Suprapubic skin (tissue), 4 donors: ENCODE measurements around the gene ANOS1. TPM values are rescaled to one million over a fixed set of nuclear protein-coding genes. Genes with fewer than 3 reads are reported as not detected.

Source experiments
- DNase-seq, 2 donors: peaks; one replicate each; pipeline ENCODE4 v3.0.0-alpha.2; 2019; ENCODE audit warnings: low spot score in 2 of 2
- H3K27ac ChIP-seq: fragments of 200-600 bp; sonication (generic); one replicate; pipeline ENCODE4 v1.5.1; 2019
- H3K27me3 ChIP-seq: fragments of 200-600 bp; sonication (generic); one replicate; pipeline ENCODE4 v1.5.1; 2019
- H3K36me3 ChIP-seq: fragments of 200-600 bp; sonication (generic); one replicate; pipeline ENCODE4 v1.5.1; 2019
- H3K4me1 ChIP-seq: fragments of 200-600 bp; sonication (generic); one replicate; pipeline ENCODE4 v1.5.1; 2019
- H3K4me3 ChIP-seq: fragments of 200-600 bp; sonication (generic); one replicate; pipeline ENCODE4 v1.5.1; 2019; ENCODE audit warnings: mild to moderate bottlenecking
- H3K9me3 ChIP-seq: fragments of 200-600 bp; sonication (generic); one replicate; pipeline ENCODE4 v1.5.1; 2019
- EP300 ChIP-seq: sonication (generic); formaldehyde crosslinking; IDR thresholded peaks from one replicate; pipeline ENCODE4 v1.6.1; 2017; ENCODE audit warnings: antibody characterized with exemption
- POLR2A ChIP-seq, 2 donors: fragments of 450-650 bp; IDR thresholded peaks; one replicate each; pipeline ENCODE4 v1.6.1; 2017; ENCODE audit warnings: antibody characterized with exemption in 2 of 2, mild to moderate bottlenecking in 2 of 2, moderate library complexity in 2 of 2
- POLR2AphosphoS5 ChIP-seq, 3 donors: sonication (generic); formaldehyde crosslinking; IDR thresholded peaks; one replicate each; pipeline ENCODE4 v1.6.1; 2017; ENCODE audit warnings: antibody characterized with exemption in 3 of 3
- WGBS: methylation state at CpG from one replicate; pipeline ENCODE4 v1.1.5; 2018; 5-methylcytosine and 5-hydroxymethylcytosine counted together
- total RNA-seq, 4 donors: library from RNA; depleted of rRNA; stranded (reverse); fragments of >200 nt; gene quantifications; one replicate each; pipeline ENCODE4 v1.1.0, GENCODE V29; 2016
- TF ChIP-seq, protein P1 (sequence below), 2 donors: fragments of 200-600 bp in 1 of 2; fragments of 450-650 bp in 1 of 2; sonication (generic) in 1 of 2; IDR thresholded peaks; one replicate each; pipeline ENCODE4 v1.5.1; 2016 to 2019; ENCODE audit warnings: antibody characterized with exemption in 2 of 2, mild to moderate bottlenecking in 1 of 2, moderate library complexity in 1 of 2

ANOS1 gene
- total RNA-seq, 4 donors from 2014 or later = 3.8 to 9.7 (median 5.7) TPM

DNA sequence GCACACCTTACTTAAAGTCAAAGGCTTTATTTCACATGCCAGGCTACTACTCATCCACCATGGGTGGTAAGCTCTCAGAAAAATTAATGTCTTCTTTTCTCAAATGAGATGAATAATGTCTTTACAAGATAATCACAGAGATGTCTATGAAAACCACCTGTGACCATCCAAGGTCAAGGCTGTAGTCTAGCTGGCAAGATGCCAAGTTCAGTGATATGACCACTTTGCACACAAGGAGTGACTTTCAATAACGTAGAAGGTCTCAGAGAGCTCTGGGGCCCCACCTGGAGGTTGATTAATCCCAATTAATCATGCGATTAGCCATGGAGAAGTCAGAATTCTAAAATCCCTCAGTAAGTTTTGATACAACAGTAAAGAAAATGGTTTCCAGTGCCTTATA is 20.5 kb downstream of the ANOS1 start:
- Histone ChIP-seq H3K27ac (no peak overlapping the region), H3K4me3 (no peak overlapping the region), H3K27me3 (no peaks in the 10 kb centered on the region), H3K4me1 (no peaks in the 10 kb centered on the region), H3K9me3 (no peaks in the 10 kb centered on the region), H3K36me3 (no peaks in the 10 kb centered on the region)
- WGBS = 65% methylated on average over 2 of the region's 2 CpGs
- DNase-seq = no peak
- no peak for TF ChIP-seq POLR2A (IDR thresholded peaks at IDR 0.05)
- no peak for TF ChIP-seq EP300
- TF ChIP-seq, protein P1, sequence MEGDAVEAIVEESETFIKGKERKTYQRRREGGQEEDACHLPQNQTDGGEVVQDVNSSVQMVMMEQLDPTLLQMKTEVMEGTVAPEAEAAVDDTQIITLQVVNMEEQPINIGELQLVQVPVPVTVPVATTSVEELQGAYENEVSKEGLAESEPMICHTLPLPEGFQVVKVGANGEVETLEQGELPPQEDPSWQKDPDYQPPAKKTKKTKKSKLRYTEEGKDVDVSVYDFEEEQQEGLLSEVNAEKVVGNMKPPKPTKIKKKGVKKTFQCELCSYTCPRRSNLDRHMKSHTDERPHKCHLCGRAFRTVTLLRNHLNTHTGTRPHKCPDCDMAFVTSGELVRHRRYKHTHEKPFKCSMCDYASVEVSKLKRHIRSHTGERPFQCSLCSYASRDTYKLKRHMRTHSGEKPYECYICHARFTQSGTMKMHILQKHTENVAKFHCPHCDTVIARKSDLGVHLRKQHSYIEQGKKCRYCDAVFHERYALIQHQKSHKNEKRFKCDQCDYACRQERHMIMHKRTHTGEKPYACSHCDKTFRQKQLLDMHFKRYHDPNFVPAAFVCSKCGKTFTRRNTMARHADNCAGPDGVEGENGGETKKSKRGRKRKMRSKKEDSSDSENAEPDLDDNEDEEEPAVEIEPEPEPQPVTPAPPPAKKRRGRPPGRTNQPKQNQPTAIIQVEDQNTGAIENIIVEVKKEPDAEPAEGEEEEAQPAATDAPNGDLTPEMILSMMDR (IDR thresholded peaks at IDR 0.05) = no peak
- no peak for TF ChIP-seq POLR2AphosphoS5 (IDR thresholded peaks at IDR 0.05)

DNA sequence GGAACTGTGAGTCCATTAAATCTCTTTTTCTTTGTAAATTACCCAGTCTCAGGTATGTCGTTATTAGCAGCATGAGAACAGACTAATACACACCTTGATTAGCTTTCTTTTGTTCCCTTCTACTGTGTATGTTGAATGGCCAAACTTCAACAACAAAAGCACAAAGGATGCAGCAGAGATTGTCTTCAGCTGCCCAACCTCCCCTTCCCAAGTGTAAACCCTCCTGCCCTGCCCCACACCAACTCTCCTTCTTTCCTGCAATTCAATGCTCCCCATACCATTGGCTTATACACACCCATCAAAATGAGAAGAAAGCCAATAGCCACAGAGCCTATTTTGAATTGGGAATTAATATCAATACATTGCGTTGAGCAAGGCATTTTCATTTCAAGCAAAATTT is 27.8 kb downstream of the ANOS1 start:
- H3K27me3 ChIP-seq = no peaks in the 10 kb centered on the region
- 84% methylated on average over 2 of the region's 2 CpGs for WGBS
- H3K4me1 ChIP-seq = no peaks in the 10 kb centered on the region
- TF ChIP-seq POLR2AphosphoS5 (IDR thresholded peaks at IDR 0.05) (no peak), POLR2A (IDR thresholded peaks at IDR 0.05) (no peak), EP300 (no peak)
- TF ChIP-seq, protein P1 (IDR thresholded peaks at IDR 0.05) = no peak
- H3K27ac ChIP-seq = no peak overlapping the region
- no peaks in the 10 kb centered on the region for H3K36me3 ChIP-seq
- DNase-seq = no peak
- no peaks in the 10 kb centered on the region for H3K9me3 ChIP-seq
- no peak overlapping the region for H3K4me3 ChIP-seq

DNA sequence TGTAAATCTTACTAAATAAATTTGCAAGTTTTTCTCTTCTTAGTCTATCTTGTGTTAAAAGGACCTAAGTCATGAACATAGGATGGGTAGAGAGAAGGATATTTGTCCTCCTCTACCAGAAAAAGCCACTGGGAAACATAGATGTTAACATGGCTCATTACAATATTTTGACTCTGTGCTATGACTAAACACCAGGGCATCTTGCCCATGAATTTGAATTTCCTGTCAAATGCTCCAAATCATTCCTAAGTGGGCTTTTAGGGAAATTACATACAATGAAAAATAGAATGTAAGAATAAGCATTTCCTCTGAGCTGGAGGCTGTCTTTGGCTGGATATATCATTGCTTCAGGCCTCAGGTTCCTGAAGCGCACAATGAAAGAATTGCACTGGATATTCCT is 39.1 kb downstream of the ANOS1 start:
- no peaks in the 10 kb centered on the region for H3K4me1 ChIP-seq
- no peak for DNase-seq
- no peaks in the 10 kb centered on the region for H3K27me3 ChIP-seq
- no peak for TF ChIP-seq POLR2AphosphoS5 (IDR thresholded peaks at IDR 0.05)
- TF ChIP-seq, protein P1 (IDR thresholded peaks at IDR 0.05) = no peak
- no peak for TF ChIP-seq EP300
- no peak for TF ChIP-seq POLR2A (IDR thresholded peaks at IDR 0.05)
- H3K36me3 ChIP-seq = no peaks in the 10 kb centered on the region
- WGBS = 88% methylated on average over 1 of the region's 1 CpG
- no peak overlapping the region for H3K4me3 ChIP-seq
- H3K27ac ChIP-seq = no peak overlapping the region
- no peaks in the 10 kb centered on the region for H3K9me3 ChIP-seq

DNA sequence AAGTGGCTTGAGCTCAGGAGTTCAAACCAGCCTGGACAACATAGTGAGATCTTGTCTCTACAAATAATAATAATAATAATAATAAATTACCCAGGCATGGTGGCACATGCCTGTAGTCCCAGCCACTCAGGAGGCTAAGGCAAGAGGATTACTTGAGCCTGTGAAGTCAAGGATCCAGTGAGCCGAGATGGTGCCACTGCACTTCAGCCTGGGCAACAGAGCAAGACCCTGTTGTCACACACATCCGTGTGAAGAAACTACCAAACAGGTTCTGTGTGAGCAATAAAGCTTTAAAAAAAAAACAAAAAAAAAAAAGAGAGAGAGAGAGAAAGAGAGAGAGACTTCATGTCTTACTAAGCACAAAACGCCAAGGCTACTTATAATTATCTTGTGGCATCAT is 42.5 kb downstream of the ANOS1 start:
- H3K4me3 ChIP-seq = no peak overlapping the region
- H3K27ac ChIP-seq = no peak overlapping the region
- H3K9me3 ChIP-seq = no peaks in the 10 kb centered on the region
- no peaks in the 10 kb centered on the region for H3K36me3 ChIP-seq
- no peaks in the 10 kb centered on the region for H3K4me1 ChIP-seq
- H3K27me3 ChIP-seq = no peaks in the 10 kb centered on the region
- WGBS = 89% methylated on average over 3 of the region's 3 CpGs
- no peak for DNase-seq
- TF ChIP-seq EP300 (no peak), POLR2AphosphoS5 (IDR thresholded peaks at IDR 0.05) (no peak), POLR2A (IDR thresholded peaks at IDR 0.05) (no peak)

GRCh38 chrX:8688776-8689175 is 43.2 kb downstream of the ANOS1 start:
- DNase-seq = no peak
- no peaks in the 10 kb centered on the region for H3K4me1 ChIP-seq
- no peaks in the 10 kb centered on the region for H3K27me3 ChIP-seq
- H3K36me3 ChIP-seq = no peaks in the 10 kb centered on the region
- TF ChIP-seq POLR2A (IDR thresholded peaks at IDR 0.05) = no peak
- TF ChIP-seq, protein P1 (IDR thresholded peaks at IDR 0.05) = no peak
- TF ChIP-seq POLR2AphosphoS5 (IDR thresholded peaks at IDR 0.05) = no peak
- TF ChIP-seq EP300 = no peak
- H3K9me3 ChIP-seq = no peaks in the 10 kb centered on the region
- H3K4me3 ChIP-seq = no peak overlapping the region
- H3K27ac ChIP-seq = no peak overlapping the region
- WGBS = 60% methylated on average over 3 of the region's 3 CpGs
